HG03097 (cell line): ENCODE measurements around the gene BEGAIN.
"Not testable (repeated sequence)": the region's sequence is repeated elsewhere in the genome, so short reads cannot be mapped to it uniquely, and the experiment has no call there.

Experiments
- ATAC-seq: cut with Tn5 transposase; IDR thresholded peaks from one replicate; pipeline ENCODE4 v1.9.1; 2021; ENCODE audit not compliant: unreplicated experiment, low FRiP score

The BEGAIN gene

DNA sequence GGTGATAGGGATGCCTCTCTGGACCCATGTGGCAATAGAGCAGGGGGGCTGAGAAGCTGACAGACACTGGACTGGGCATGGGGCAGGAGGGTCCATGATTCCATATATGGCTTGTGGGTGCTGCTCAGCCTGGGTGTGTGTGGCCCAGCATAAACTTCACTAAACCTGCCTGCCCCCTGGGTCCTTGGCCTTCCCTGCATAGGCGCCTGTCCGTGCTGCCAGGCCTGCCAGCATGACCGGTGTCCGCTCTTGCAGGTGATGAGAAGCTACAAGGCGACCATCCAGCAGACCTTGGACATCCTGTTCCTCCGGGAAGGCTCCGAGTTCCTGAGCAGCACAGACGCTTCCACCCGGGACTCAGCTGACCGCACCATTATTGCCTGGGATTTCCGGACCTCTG, 61.6 kb downstream of the BEGAIN start:
- no peak for ATAC-seq

DNA sequence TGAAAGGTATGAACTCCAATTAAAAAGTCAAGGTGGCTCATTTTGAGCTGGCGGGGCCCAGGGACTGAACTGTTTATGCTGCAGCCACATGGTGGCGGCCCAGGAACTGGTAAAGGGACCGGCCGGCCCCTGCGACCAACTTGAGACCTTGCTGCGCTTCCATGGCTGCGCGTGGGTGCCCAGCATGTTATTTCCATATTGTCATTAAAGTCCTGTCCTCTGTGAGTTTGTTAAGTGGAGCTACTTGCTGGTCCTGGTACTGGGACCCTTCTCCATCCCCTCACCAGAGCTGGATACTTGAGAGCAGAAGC, 62.3 kb downstream of the BEGAIN start:
- ATAC-seq, result no peak

DNA sequence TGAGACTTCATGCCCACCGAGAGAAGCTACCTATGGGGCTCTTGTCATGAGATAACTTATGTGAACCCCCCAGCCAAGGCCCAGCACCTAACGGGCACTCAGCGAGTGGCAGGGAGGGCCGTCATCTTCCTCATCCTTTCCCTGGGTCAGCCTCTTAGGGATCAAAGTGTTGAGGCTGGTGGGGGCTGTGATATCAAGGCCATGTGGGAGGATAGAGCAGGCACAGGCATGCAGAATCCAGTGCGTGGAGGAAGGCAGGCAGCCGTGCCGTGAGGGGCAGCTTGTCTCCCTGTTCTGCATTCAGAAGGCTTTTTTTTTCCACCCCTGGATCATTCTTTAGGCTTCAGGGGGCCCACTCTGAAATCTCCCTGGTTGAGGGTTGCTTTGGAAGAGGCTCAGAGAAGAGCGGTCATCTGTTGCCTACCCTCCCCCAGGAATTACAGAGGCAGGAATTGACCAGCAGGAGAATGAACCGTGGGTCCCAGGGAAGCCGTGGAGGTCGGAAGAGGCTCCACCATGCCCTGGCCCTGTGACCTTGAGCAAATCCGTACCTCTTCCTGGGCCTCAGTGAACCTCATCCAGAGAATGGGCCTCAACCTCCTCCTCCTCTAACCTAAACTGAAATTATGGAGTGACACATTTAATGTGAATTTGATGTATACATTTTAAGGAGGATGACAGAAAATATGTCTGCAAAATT, 62.8 kb downstream of the BEGAIN start:
- ATAC-seq, result no peak

DNA sequence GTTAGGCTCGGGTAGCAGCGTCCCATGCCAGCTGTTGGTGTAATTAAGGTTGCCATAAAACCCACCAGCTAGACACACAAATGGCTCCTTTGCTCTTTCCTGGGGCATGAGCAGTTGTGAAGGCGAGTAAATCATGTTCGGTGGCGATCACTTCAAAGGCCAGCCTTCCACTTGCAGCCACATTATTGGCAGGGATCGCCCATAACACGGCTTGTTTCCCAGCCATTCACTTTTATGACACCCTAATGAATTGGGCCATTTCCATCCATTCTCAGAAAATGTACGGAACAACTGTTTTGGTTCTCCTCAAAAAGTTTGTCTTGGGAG, 63.4 kb downstream of the BEGAIN start:
- no peak for ATAC-seq

DNA sequence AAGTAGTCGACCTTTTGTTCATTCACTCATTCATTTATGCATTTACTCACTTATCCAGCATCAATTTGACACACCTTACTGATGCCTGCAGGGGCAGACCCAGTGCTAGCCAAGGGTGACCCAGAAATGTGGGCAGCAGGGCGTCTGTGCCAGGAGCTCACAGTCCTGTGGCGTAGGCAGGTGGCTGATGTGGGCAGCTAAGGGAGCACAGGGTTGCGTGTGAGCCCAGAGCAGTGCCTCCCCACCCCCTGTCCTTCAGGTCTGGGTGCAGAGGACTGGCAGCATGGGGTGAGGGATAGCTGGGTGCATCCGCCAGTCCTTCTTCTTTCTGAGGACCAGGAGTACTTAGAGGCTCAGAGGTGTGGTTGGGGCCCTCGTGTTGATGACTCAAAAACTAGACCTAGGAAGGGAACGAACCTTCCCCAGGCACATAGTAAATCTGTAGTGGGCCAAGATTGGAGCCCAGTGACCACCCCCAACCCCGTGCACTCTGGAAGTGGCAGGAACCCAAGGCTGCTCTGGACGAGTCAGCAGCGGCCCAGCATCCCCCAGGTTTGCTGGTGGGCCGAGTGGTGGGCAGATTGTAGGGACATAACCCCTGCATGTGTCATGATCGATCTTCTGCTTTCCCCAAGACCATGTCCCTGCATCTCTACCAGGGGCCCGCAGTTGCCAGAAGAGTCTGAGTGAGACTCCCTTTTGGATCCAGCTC, 63.9 kb downstream of the BEGAIN start:
- no peak for ATAC-seq

DNA sequence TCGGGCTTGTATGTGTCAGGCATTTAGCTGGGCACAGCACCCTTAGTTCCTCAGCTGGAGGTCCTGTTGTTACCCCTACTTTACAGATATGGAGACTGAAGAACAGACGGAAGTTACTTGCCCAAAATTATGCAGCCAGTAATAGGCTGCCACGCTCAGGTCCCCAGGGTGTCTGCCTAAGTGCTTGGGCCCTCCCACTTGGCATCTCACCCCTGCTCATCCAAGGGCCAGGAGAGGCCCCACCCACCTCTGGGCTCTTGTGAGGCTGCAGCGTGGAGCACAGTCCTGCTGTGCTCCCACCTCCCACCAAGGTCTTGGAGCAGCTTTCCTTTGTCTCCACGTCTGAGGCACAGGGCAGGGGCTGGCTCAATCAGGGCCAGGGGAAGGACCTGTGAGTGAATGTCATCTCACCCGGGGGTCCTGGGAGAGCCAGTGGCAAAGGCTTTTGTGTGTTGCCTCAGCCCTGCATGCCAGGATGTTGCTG, 64.6 kb downstream of the BEGAIN start:
- no peak for ATAC-seq

DNA sequence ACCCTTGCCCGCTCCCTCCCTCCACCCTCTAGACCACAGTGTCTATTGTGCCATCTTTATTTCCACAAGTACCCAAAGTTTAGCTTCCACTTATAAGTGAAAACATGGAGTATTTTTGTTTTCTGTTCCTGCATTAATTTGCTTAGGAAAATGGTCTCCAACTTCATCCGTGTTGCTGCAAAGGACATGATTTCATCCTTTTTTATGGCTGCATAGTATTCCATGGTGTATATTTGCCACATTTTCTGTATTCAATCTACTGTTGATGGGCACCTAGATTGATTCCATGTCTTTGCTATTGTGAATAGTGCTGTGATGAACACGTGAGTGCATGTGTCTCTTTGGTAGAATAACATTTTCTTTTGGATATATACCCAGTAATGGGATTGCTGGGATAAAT, 81.2 kb downstream of the BEGAIN start:
- not testable (repeated sequence) for ATAC-seq

DNA sequence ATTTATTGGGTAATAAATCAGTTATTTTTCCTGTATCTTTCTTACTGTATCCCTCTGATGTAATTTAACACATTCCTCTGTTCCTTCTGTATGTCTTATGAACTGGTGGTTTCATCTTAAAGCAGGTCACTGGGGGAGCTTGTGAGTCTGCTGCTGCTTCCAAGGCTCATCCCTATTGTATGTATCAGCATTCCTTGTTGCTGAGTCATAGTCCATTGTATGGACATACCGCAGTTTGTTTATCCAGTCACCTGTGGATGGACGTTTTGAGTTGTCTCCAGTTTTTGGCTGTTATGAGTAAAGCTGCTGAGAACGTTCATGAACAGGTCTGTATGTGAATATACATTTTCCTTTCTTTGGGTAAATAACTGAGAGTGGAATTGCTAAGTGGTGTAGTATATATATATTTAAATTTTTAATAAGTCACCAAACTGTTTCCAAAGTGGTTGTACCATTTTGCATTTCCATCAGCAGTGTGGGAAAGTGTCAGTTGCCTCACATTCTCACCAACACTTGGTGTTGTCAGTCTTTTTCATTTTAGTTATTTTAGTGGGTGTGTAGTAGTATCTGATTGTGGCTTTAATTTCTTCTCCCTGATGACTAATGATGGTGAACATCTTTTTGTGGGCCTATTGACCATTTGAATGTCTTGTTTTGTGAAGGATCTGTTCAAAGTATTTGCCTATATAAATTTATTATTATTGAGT, 82.7 kb downstream of the BEGAIN start:
- ATAC-seq, result no peak

DNA sequence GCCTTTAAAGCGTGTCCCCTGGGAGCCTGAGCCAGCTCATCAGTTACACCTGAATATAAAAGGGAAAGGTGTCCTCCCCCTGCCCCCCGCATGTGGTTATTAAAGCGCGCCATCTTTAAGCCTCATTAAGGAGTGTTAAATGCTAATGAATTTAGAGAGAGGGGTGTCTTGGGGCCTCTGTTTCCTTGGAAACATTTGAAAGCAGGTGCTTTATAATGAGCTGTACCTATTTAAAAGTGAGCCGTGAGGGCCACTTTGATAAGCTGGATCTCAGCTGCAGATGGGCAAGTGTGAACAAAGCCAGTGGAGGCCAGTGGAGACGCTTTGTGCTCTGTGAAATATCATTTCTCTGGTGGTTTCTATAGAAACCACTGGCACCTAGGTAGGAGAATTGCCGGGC, 84.0 kb downstream of the BEGAIN start:
- no peak for ATAC-seq

DNA sequence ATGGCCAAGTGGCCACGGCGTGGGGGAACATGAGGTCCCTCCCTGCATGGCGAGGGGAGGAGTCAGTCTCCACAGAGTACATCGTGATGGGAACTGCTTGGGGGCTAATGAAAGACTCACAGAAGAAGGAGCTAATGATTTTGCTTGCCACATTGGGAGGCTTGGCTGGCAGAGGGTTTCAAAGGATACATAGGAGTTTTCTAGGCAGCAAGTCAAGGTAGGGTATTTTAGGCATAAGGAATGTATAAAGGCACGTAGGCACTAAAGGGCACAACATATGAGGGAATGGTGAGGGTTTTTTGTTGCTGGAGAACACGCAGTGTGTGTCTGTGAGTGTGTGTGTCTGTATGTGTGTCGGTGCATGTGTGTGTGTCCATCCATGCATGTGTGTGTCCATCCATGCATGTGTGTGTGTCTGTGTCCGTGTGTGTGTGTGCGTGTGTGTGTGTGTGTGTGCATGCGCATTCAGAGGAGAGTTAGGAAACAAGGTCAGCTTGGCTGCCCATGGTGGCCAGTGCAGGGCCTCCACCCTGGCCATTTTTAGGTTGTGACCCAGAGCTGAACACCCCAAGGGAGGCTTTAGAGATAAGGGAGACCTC, 84.5 kb downstream of the BEGAIN start:
- no peak for ATAC-seq

DNA sequence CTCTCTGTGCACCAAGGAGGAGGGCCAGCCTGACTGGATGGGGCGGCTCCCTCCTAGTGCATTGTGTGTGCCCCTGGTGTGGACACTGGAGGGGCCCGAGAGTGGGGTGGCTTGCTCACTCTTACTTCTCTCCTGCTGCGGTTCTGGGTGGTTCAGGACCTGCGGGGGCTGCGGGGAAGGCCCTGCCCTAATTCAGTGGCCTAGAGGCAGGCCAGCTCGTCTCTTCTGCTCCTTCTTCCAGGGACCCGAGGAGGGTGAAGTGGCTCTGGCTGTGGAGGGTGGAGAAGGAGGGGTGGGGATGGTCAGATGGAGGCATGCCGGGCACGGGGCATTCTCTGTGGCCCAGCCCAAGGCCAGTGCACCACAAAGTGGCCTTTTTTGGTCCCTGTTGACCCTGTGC, 87.1 kb downstream of the BEGAIN start:
- ATAC-seq, result no peak

DNA sequence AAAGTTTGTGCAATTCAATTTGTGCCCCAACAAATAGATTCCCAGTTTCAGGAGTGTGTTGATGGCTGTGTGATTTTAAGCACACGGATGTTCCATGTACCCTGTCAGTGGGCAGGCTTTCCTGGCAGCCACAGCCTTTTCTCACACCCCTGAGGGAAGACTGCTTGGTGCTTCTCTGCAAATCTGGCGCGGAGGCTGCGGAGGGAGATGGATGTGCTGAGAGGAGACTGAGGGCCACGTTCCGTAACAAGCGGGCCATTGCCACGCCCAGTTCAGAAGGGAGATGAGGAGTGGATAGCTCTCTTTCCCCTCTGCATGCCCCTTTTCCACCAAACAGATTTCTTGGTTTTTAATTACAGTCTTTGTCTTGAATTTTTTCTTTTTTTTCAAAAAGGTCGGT, 89.1 kb downstream of the BEGAIN start:
- ATAC-seq, result no peak

DNA sequence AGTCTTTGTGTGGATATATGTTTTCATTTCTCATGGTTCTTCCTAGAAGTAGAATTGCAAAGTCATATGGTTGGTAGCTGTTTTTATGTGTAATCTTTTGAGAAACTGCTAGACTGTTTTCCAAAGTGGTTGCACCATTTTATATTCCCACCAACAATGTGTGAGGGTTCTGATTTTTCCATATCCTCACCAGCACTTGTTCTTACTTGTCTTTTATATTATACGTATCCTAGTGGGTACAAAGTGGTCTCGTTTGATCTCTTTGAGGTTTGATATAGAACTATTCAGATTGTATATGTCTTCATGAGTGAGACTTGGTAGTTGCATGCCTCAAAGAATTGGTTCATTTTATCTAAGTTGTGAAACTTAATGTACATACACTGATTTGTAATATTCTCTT, 91.3 kb downstream of the BEGAIN start:
- no peak for ATAC-seq

DNA sequence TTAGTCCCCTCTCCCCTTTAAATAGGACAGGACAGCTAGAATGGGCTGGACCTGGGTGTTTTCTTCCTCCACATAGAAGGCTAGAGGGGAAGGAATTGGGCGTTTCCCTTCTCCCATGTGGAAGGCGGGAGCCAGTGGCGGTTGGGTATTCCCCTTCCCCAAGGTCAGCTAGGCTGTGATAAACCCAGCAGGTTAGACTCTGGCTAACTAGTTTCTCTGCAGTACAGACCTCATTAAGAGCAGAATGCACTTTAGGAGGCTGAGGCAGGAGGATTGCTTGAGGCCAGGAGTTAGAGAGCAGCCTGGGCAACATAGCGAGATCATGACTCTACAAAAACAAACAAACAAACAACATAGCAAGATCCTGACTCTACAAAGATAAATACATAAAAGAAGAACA, 92.6 kb downstream of the BEGAIN start:
- no peak for ATAC-seq

DNA sequence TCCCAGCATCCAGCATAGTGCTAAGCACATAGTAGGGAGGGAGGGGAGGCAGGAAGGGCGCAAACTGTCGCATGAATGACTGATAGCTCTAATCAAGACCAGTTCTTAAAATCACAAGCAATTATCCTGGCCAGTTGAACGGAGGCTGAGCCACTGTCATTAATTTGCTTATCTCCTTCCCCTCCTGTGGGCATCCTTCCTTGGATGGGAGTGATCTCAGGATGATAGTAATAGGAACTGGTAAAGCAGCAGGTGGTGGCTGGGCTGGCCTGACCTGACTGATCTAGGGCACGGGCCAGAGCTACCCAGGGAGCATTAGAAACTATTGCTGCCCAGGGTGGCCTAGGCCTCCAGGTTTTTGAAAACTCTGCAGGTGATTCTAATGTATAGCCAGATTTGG, 97.0 kb downstream of the BEGAIN start:
- no peak for ATAC-seq

DNA sequence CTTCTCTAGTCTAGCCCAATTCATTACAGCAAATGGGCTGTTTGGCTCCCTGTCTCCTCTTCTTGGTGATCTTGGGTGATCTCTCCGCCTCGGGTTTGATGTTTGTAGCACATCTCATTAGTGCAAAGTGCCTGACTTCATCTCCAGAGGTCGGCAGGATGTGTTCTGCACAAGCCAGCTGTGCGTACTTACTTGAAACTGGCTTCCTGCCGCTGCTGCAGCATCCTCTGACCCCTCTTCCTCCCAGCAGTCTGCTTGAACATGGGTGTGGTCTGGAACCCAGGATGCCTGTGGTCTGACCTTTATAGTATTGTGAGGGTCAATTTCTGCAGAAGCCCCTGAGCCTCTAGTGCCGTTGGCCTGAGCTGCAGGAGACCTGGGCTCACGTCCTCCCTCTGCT, 99.2 kb downstream of the BEGAIN start:
- ATAC-seq, result no peak

DNA sequence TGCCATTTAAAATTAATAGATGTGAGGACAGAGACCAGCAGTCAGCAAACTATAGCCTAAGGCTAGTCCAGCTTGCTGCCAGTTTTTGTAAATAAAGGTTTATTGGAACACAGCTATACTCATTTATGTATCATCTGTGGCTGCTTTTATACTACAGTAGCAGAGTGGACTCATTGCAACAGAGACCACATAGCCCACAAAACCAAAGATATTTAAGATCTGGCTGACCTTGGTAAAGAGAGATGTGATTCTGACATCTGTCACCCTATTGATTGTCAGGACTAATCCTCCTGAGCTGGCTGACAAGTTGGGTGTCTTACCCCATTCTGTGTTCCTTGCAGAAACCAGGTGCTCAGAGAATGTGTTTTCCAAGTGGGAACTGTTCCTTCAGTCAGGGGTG, 99.9 kb downstream of the BEGAIN start:
- no peak for ATAC-seq
